ENCODE results near the gene SLC2A9.

- TF ChIP-seq POLR2A (IDR thresholded peaks at IDR 0.05): no peak
- TF ChIP-seq, protein P1, sequence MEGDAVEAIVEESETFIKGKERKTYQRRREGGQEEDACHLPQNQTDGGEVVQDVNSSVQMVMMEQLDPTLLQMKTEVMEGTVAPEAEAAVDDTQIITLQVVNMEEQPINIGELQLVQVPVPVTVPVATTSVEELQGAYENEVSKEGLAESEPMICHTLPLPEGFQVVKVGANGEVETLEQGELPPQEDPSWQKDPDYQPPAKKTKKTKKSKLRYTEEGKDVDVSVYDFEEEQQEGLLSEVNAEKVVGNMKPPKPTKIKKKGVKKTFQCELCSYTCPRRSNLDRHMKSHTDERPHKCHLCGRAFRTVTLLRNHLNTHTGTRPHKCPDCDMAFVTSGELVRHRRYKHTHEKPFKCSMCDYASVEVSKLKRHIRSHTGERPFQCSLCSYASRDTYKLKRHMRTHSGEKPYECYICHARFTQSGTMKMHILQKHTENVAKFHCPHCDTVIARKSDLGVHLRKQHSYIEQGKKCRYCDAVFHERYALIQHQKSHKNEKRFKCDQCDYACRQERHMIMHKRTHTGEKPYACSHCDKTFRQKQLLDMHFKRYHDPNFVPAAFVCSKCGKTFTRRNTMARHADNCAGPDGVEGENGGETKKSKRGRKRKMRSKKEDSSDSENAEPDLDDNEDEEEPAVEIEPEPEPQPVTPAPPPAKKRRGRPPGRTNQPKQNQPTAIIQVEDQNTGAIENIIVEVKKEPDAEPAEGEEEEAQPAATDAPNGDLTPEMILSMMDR (IDR thresholded peaks at IDR 0.05): no peak
Observed at GRCh38 chr4:9894644-9895332, 126.5 kb downstream of the SLC2A9 start.
